Measurements from ENCODE around the gene ASIC5.
"Not testable (repeated sequence)": the region's sequence is repeated elsewhere in the genome, so short reads cannot be mapped to it uniquely, and the experiment has no call there.

The ASIC5 gene

GRCh38 chr4:155866177-155866576 is at the start of gene ASIC5:
Gene ASIC5 (minus strand): TSS chr4:155866277. CDS start chr4:155866226, 51 bp downstream.
- DNase-seq (ENCODE audit: low read depth) = peak; percentile 1

GRCh38 chr4:155914782-155915181 is 48.7 kb upstream of the ASIC5 start:
- DNase-seq (ENCODE audit: low read depth) = peak; percentile 3

- no peak for DNase-seq (ENCODE audit: low read depth)
These were observed 45.8 kb upstream of the ASIC5 start for GRCh38 chr4:155911905-155912304.

DNA sequence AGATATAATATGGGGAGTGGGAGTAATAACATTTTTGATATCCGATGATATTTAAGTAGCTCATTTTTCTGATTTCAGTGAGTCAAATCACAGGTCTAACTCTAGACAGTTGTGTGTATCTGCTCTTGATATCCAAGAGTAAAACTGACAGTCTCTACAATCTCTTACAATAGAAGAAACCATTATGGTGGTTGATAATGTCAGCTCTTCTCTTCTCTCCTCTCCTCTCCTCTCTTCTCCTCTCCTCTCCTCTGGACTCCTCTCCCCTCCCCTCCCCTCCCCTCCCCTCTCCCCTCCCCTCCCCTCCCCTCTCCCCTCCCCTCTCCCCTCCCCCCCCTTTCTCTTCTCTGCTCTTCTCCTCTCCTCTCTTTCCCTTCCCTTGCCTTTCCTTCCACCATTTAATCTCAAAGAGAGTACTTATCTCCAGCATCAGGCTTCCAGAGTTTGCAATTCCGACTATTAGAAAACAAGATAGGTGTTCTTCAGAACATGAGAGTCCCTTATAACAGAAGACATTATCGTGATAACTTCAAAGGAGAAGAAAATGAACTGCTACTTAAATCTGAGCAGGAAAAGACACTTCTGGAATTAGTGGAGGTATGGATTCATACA is 43.6 kb upstream of the ASIC5 start:
- no peak for DNase-seq (ENCODE audit: low read depth)

GRCh38 chr4:155908187-155909139 is 42.4 kb upstream of the ASIC5 start:
- no peak for DNase-seq (ENCODE audit: low read depth)

GRCh38 chr4:155907556-155907955 is 41.5 kb upstream of the ASIC5 start:
- DNase-seq (ENCODE audit: low read depth) = no peak

DNA sequence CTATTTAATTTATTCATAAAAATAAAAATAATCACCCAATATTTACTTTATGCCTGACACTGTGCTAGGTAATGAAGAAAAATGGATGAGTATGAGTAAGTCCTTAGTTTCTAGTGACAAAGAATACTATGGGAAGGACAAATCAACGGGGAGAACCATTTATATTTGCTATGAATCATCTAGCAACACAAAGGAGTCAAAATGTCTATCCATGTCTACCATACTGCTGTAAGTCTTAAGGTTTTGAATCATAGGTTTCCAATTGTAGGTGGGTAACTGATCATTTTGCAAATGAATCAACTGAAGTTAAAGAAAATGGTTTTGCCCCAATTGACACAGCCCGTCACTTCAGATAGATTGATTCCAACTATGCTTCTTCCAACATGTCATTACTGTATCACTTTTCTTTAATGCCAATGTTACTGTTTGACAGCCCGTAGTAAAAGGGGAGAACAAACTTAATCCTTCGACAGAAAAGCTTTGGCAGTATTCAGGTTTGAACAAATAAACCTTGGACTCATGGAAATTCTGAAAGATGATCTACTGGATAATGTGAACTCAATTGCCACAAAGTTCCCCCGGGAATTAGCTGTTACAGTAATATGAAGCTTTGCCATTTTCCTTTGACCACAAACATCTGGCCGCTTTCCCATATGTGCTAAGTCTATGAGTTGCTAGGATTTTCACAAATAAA is 40.6 kb upstream of the ASIC5 start:
- peak; percentile 95 for DNase-seq (ENCODE audit: low read depth)

GRCh38 chr4:155904331-155904730 is 38.3 kb upstream of the ASIC5 start:
- no peak for DNase-seq (ENCODE audit: low read depth)

DNA sequence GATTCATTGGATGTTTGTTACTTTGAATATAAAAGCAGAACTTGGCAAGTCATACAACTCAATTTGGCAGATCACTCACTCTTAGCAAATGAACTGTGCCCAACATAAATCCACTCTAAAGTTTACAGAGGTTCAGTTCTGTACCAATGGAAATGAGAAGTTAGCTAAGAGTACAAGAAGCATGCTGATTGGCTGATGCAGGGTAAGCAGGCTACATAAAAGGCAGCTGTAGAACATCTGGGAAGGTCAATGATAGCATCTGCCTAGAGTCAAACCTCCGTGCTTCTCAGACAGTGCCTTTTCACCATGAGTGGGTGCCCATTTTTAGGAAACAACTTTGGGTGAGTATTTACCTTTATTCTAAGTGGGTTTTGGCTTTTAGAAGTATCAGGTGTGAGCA is 37.4 kb upstream of the ASIC5 start, which contains the start of gene TDO2:
Gene TDO2 (plus strand): TSS at position 244 of the 400 bp plus-strand sequence. CDS start 63 bp downstream, at position 307.
- DNase-seq (ENCODE audit: low read depth) = no peak

DNA sequence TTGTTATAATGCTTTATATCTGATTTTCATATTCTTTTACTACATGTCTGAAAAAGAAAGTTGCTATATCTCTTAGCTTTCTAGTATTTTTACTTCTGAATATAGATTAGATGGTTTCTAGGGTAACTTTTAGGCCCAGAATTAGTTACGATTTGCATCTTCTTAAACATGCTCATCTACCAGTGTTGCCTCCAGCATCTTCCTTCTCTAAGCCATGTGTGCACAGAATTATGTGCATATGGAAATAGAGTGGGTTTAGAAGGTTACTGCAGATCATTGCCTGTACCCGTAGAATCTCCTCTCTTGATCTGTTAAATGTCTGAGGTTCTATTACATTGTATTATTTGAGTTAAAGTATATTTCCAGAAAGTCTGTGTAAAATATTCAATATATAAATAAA is 34.9 kb upstream of the ASIC5 start:
- no peak for DNase-seq (ENCODE audit: low read depth)

DNA sequence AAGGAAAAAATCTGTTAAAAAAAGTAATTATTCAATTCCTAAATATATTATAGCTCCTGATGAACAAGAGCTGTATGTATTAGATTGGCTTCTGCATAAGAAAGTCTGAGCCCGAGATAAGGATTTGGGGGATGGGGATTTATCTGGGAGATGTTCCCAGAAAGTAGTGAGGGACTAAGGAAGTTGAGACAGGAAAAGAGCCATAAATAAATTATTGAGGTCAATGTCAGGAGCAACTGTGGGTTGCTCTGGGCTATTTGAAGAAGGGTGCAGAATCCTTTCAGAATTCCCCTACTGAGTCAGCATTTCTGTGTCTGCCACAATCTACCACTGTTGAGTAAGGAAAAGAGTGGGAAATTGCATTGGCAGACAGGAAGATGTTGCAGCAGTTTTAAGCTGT is 34.3 kb upstream of the ASIC5 start:
- DNase-seq (ENCODE audit: low read depth) = peak; percentile 84

DNA sequence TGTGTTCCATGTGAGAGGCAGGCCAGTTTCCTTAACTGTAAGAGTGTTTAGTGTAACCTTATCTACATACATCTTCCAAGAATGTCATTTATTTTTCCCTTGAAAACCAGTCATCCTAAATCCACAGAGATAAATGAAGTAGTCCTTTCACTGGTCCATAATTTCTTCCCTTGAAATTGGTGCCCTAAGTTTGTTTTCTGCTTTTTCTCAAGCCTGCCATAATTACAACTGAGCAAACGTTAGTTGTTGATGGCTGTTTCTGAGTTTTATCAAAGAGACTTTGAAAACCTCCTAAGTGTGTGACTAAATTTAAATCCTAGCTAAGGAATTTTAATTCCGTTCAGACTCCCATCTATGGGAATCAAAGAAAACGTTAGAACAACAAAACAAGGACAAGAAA is 33.8 kb upstream of the ASIC5 start:
- peak; percentile 21 for DNase-seq (ENCODE audit: low read depth)

DNA sequence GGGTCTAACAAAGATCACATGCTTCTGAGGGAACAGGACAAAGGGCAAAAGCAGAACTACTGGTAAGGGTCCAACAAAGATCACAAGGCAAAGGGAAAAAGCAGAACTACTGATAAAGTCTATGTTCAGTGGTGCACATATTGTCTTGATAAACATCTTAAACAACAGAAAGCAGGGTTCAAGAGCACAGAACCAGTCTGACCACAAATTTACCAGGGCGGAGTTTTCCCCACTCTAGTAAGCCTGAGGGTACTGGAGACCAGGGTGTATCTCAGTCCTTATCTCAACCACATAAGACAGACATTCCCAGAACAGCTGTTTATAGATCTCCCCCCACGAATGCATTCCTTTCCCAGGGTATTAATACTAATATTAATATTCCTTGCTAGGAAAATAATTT is 32.3 kb upstream of the ASIC5 start:
- DNase-seq (ENCODE audit: low read depth) = not testable (repeated sequence)

GRCh38 chr4:155891058-155891457 is 25.0 kb upstream of the ASIC5 start:
- peak; percentile 46 for DNase-seq (ENCODE audit: low read depth)

DNA sequence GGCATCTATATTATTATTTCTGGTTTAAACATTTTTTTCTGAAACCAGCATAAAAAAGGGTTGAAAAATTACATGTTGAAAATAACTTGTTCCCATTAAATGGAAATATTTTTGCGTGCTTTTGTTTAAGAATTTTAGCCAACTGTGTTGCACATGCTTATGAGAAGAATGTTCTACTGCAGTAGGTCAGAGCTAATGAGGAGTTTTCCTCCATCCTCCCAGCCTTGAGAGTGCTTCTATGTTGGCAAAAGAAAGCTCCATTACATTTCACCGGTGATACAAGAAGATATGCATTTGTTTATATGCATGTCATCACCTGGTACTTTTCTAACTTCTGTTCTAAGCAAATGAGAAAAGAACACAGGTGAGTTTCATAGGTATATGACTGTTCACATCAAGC is 23.9 kb upstream of the ASIC5 start:
- no peak for DNase-seq (ENCODE audit: low read depth)

- peak; percentile 82 for DNase-seq (ENCODE audit: low read depth)
These were observed 23.1 kb upstream of the ASIC5 start for GRCh38 chr4:155889031-155889793.

- no peak for DNase-seq (ENCODE audit: low read depth)
These were observed 21.9 kb upstream of the ASIC5 start for GRCh38 chr4:155887847-155888570.

GRCh38 chr4:155887045-155887444 is 21.0 kb upstream of the ASIC5 start:
- DNase-seq (ENCODE audit: low read depth) = no peak

- no peak for DNase-seq (ENCODE audit: low read depth)
These were observed 19.6 kb upstream of the ASIC5 start for GRCh38 chr4:155885666-155886065.

GRCh38 chr4:155883895-155884294 is 17.8 kb upstream of the ASIC5 start:
- DNase-seq (ENCODE audit: low read depth) = no peak

- no peak for DNase-seq (ENCODE audit: low read depth)
These were observed 15.5 kb upstream of the ASIC5 start for GRCh38 chr4:155881555-155881954.

All from EH (cell line).